ENCODE results near the gene KIF13A. TPM values are rescaled to one million over a fixed set of nuclear protein-coding genes. Genes with fewer than 3 reads are reported as not detected.
A peak's percentile ranks its signal among the peaks of the same experiment; 100 is the strongest.

The KIF13A gene
- total RNA-seq, 2 donors from 2014 or later = 35.3 to 45.0 TPM

- no peaks in the 10 kb centered on the region for H3K27me3 ChIP-seq (ENCODE audit: control insufficient read depth, insufficient read depth, low read length, poor library complexity, severe bottlenecking)
- H3K36me3 Mint-ChIP-seq (ENCODE audit: low read depth) = peaks cover 15% of the 10 kb centered on the region
- H3K36me3 ChIP-seq (ENCODE audit: control insufficient read depth, insufficient read depth, low read length) = no peaks in the 10 kb centered on the region
- peaks cover 17% of the 10 kb centered on the region for H3K27me3 Mint-ChIP-seq (ENCODE audit: insufficient read depth)
- no peak for DNase-seq
- peak overlapping the region; percentile 95 for H3K4me3 ChIP-seq (ENCODE audit: low read length)
- no peak overlapping the region for H3K9ac ChIP-seq (ENCODE audit: extremely low read depth, low read length, poor library complexity, severe bottlenecking)
- no peaks in the 10 kb centered on the region for H3K9me3 ChIP-seq (ENCODE audit: control insufficient read depth, low read length)
- H3K4me1 Mint-ChIP-seq = peaks cover 26% of the 10 kb centered on the region
- H3K27ac Mint-ChIP-seq = no peak overlapping the region
- no peaks in the 10 kb centered on the region for H3K9me3 Mint-ChIP-seq
- TF ChIP-seq, protein P1, sequence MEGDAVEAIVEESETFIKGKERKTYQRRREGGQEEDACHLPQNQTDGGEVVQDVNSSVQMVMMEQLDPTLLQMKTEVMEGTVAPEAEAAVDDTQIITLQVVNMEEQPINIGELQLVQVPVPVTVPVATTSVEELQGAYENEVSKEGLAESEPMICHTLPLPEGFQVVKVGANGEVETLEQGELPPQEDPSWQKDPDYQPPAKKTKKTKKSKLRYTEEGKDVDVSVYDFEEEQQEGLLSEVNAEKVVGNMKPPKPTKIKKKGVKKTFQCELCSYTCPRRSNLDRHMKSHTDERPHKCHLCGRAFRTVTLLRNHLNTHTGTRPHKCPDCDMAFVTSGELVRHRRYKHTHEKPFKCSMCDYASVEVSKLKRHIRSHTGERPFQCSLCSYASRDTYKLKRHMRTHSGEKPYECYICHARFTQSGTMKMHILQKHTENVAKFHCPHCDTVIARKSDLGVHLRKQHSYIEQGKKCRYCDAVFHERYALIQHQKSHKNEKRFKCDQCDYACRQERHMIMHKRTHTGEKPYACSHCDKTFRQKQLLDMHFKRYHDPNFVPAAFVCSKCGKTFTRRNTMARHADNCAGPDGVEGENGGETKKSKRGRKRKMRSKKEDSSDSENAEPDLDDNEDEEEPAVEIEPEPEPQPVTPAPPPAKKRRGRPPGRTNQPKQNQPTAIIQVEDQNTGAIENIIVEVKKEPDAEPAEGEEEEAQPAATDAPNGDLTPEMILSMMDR (conservative IDR thresholded peaks at IDR 0.05) = no peak
- H3K27ac ChIP-seq (ENCODE audit: low read depth, low read length) = no peak overlapping the region
- H3K4me1 ChIP-seq (ENCODE audit: control insufficient read depth, insufficient read depth, low read length) = peaks cover 7% of the 10 kb centered on the region
- WGBS, 2 experiments (ENCODE audit: insufficient coverage in 1 of 2, insufficient read length in 1 of 2) = 87% methylated on average over 6 to 8 of the region's 11 CpGs
- H3K4me3 Mint-ChIP-seq = no peak overlapping the region
Measured at GRCh38 chr6:17984812-17985670, 2.4 kb downstream of the KIF13A start.

- no peak for DNase-seq
- peaks cover 26% of the 10 kb centered on the region for H3K4me1 Mint-ChIP-seq
- TF ChIP-seq, protein P1 (conservative IDR thresholded peaks at IDR 0.05) = no peak
- H3K4me3 Mint-ChIP-seq = no peak overlapping the region
- no peaks in the 10 kb centered on the region for H3K9me3 ChIP-seq (ENCODE audit: control insufficient read depth, low read length)
- H3K27me3 Mint-ChIP-seq (ENCODE audit: insufficient read depth) = peaks cover 13% of the 10 kb centered on the region
- no peaks in the 10 kb centered on the region for H3K36me3 ChIP-seq (ENCODE audit: control insufficient read depth, insufficient read depth, low read length)
- peaks cover 15% of the 10 kb centered on the region for H3K36me3 Mint-ChIP-seq (ENCODE audit: low read depth)
- no peaks in the 10 kb centered on the region for H3K27me3 ChIP-seq (ENCODE audit: control insufficient read depth, insufficient read depth, low read length, poor library complexity, severe bottlenecking)
- H3K9ac ChIP-seq (ENCODE audit: extremely low read depth, low read length, poor library complexity, severe bottlenecking) = no peak overlapping the region
- no peaks in the 10 kb centered on the region for H3K9me3 Mint-ChIP-seq
- H3K4me1 ChIP-seq (ENCODE audit: control insufficient read depth, insufficient read depth, low read length) = peaks cover 7% of the 10 kb centered on the region
- H3K4me3 ChIP-seq (ENCODE audit: low read length) = no peak overlapping the region
- no peak overlapping the region for H3K27ac Mint-ChIP-seq
- WGBS, 2 experiments (ENCODE audit: insufficient coverage in 1 of 2, insufficient read length in 1 of 2) = 89 to 100% methylated on average over 1 of the region's 1 CpG
- no peak overlapping the region for H3K27ac ChIP-seq (ENCODE audit: low read depth, low read length)
Measured at GRCh38 chr6:17984399-17984798, 3.0 kb downstream of the KIF13A start.

DNA sequence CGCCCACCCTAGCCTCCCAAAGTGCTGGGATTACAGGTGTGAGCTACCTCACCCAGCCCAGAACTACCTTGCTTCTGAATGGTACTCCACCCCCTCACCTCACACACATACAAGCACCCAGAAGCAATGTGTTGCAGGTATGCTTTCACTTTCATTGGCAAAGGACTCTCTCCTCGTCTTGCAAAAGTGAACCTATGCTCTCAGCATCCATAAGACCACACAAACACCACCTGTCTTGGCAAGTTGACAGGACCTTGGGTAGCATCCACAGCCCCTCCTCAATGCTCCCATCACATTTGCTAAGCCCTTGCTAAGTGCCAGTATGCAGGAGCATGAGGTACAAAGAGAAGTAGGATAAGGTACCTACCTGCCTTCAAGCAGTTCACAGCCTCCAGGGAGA is 3.7 kb downstream of the KIF13A start:
- Histone ChIP-seq H3K27ac (ENCODE audit: low read depth, low read length) (no peak overlapping the region), H3K36me3 (ENCODE audit: control insufficient read depth, insufficient read depth, low read length) (no peaks in the 10 kb centered on the region), H3K9me3 (ENCODE audit: control insufficient read depth, low read length) (no peaks in the 10 kb centered on the region), H3K27me3 (ENCODE audit: control insufficient read depth, insufficient read depth, low read length, poor library complexity, severe bottlenecking) (no peaks in the 10 kb centered on the region), H3K4me3 (ENCODE audit: low read length) (no peak overlapping the region), H3K9ac (ENCODE audit: extremely low read depth, low read length, poor library complexity, severe bottlenecking) (no peak overlapping the region), H3K4me1 (ENCODE audit: control insufficient read depth, insufficient read depth, low read length) (peaks cover 7% of the 10 kb centered on the region)
- H3K36me3 Mint-ChIP-seq (ENCODE audit: low read depth) = peaks cover 15% of the 10 kb centered on the region
- no peak overlapping the region for H3K4me3 Mint-ChIP-seq
- H3K27me3 Mint-ChIP-seq (ENCODE audit: insufficient read depth) = peaks cover 8% of the 10 kb centered on the region
- DNase-seq = no peak
- WGBS, 2 experiments (ENCODE audit: insufficient coverage in 1 of 2, insufficient read length in 1 of 2) = 93 to 100% methylated on average over 1 to 2 of the region's 2 CpGs
- H3K27ac Mint-ChIP-seq = no peak overlapping the region
- H3K9me3 Mint-ChIP-seq = no peaks in the 10 kb centered on the region
- H3K4me1 Mint-ChIP-seq = peaks cover 26% of the 10 kb centered on the region
- TF ChIP-seq, protein P1 (conservative IDR thresholded peaks at IDR 0.05) = no peak

Measured in endodermal cell (in vitro differentiated cells).